Measurements from ENCODE around the gene ST6GAL1. TPM values are rescaled to one million over a fixed set of nuclear protein-coding genes. Genes with fewer than 3 reads are reported as not detected.

ST6GAL1 gene
- total and polyA plus RNA-seq, 10 of the 15 experiments (the other 5 are each of a cell fraction or from before 2014, with no cell fraction given), result 74.2 to 248 (median 149) TPM

- peak; percentile 98 for TF ChIP-seq ZNF687 (IDR thresholded peaks at IDR 0.05)
- TF ChIP-seq NR2F1 (conservative IDR thresholded peaks at IDR 0.05), result no peak
- no peak for TF ChIP-seq HDAC2 (IDR thresholded peaks at IDR 0.05)
- peak; percentile 57; the same call in 1 of the 2 replicates for TF ChIP-seq RAD51 (IDR thresholded peaks at IDR 0.05)
- TF ChIP-seq MEF2B (IDR thresholded peaks at IDR 0.05; ENCODE audit: partially characterized antibody, poor library complexity, severe bottlenecking), result peak; percentile 92
- TF ChIP-seq MEF2A (IDR thresholded peaks at IDR 0.05; ENCODE audit: insufficient read depth, low read depth, low read length), result 0 out of 2 replicates have a peak, but pooled peaks have one; percentile 34
- TF ChIP-seq POLR2A (IDR thresholded peaks at IDR 0.05; ENCODE audit: low read depth, low read length), result peak; percentile 46; the same call in 1 of the 2 replicates
- TF ChIP-seq GATAD2B (conservative IDR thresholded peaks at IDR 0.05; ENCODE audit: low read depth), result 0 out of 2 replicates have a peak, but pooled peaks have one; percentile 48
- peak in 1 of 2 experiments; percentile 6; a peak in 1 of 4 replicates for TF ChIP-seq IKZF2 (IDR thresholded peaks at IDR 0.05)
- TF ChIP-seq BACH1 (IDR thresholded peaks at IDR 0.05; ENCODE audit: borderline replicate concordance), result peak; percentile 25; the same call in 1 of the 2 replicates
- no peak for TF ChIP-seq CUX1 (IDR thresholded peaks at IDR 0.05; ENCODE audit: insufficient replicate concordance, low read depth, low read length)
- TF ChIP-seq ZBTB33 (IDR thresholded peaks at IDR 0.05), result no peak
- no peak for TF ChIP-seq CTCF (IDR thresholded peaks at IDR 0.05 in 2 of 3, conservative IDR thresholded peaks at IDR 0.05 in 1 of 3; ENCODE audit: control insufficient read depth in 2 of 3, extremely low read depth in 1 of 3, insufficient read depth in 1 of 3, low read depth in 3 of 3, low read length in 3 of 3)
- no peak for TF ChIP-seq YBX1 (IDR thresholded peaks at IDR 0.05)
- no peak for TF ChIP-seq IKZF1 (conservative IDR thresholded peaks at IDR 0.05)
- no peak for TF ChIP-seq LARP7 (IDR thresholded peaks at IDR 0.05)
Measured at GRCh38 chr3:187016639-187017345, 86.5 kb downstream of the ST6GAL1 start (continued).

All from GM12878 (cell line).